SK-N-SH (cell line): ENCODE data around the gene KCTD4.

Experiments
- EP300 ChIP-seq, 2 experiments: IDR thresholded peaks; 2 replicates each; pipeline versions ENCODE4 v1.4.0 to v1.6.1; 2012; ENCODE audit warnings: borderline replicate concordance in 1 of 2, low read depth in 1 of 2, low read length in 1 of 2
- MXI1 ChIP-seq: IDR thresholded peaks from 2 replicates; pipeline ENCODE4 v1.6.1; 2012; ENCODE audit warnings: mild to moderate bottlenecking, low read depth, low read length, improper control_type of control experiment
- POLR2AphosphoS5 ChIP-seq: IDR thresholded peaks from 2 replicates; pipeline ENCODE4 v1.6.1; 2012; ENCODE audit warnings: low read depth, low read length
- SMC3 ChIP-seq: IDR thresholded peaks from 2 replicates; pipeline ENCODE4 v1.6.1; 2012; ENCODE audit warnings: low read depth, low read length, improper control_type of control experiment
- TF ChIP-seq, protein P1 (sequence below): fragments of 200-600 bp; sonication (generic); IDR thresholded peaks from 2 replicates; pipeline ENCODE4 v1.6.1; 2017; ENCODE audit warnings: antibody characterized with exemption, mild to moderate bottlenecking, moderate library complexity
- TF ChIP-seq, protein P2 (sequence below): IDR thresholded peaks from 2 replicates; pipeline ENCODE4 v1.4.0; 2012; ENCODE audit warnings: low read depth

DNA sequence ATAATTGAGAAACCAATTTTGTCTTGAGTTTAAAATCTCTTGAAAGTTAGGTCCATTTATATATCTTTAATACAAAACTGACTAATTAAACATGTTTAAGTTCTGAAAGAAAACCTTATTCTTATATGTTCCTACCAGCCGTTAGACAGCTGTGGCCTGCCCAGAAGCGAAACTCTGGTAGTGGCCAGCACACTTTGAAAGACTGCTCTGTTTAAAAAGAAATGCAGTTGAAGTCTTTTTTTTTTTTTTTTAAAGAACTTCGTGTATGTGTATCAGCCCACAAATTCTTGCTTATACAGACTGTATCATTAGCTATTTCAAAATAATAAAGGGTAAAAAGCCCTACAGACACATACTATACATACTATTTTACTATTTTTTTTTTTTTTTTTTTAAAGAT lies 34.0 kb downstream of the KCTD4 start:
- TF ChIP-seq SMC3 (no peak), MXI1 (no peak), POLR2AphosphoS5 (no peak), EP300 (IDR thresholded peaks at IDR 0.05; ENCODE audit: borderline replicate concordance in 1 of 2, low read depth in 1 of 2, low read length in 1 of 2) (no peak)
- TF ChIP-seq, protein P1, sequence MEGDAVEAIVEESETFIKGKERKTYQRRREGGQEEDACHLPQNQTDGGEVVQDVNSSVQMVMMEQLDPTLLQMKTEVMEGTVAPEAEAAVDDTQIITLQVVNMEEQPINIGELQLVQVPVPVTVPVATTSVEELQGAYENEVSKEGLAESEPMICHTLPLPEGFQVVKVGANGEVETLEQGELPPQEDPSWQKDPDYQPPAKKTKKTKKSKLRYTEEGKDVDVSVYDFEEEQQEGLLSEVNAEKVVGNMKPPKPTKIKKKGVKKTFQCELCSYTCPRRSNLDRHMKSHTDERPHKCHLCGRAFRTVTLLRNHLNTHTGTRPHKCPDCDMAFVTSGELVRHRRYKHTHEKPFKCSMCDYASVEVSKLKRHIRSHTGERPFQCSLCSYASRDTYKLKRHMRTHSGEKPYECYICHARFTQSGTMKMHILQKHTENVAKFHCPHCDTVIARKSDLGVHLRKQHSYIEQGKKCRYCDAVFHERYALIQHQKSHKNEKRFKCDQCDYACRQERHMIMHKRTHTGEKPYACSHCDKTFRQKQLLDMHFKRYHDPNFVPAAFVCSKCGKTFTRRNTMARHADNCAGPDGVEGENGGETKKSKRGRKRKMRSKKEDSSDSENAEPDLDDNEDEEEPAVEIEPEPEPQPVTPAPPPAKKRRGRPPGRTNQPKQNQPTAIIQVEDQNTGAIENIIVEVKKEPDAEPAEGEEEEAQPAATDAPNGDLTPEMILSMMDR = no peak
- TF ChIP-seq, protein P2, sequence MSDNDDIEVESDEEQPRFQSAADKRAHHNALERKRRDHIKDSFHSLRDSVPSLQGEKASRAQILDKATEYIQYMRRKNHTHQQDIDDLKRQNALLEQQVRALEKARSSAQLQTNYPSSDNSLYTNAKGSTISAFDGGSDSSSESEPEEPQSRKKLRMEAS = no peak
